Stromal cell of bone marrow (primary cell): Measurements from ENCODE around the gene PZP.
"Not testable (repeated sequence)": the region's sequence is repeated elsewhere in the genome, so short reads cannot be mapped to it uniquely, and the experiment has no call there.

Experiments
- DNase-seq: peaks from one replicate; pipeline ENCODE4 v3.0.0-alpha.2; 2012; ENCODE audit warnings: low read depth

PZP gene

DNA sequence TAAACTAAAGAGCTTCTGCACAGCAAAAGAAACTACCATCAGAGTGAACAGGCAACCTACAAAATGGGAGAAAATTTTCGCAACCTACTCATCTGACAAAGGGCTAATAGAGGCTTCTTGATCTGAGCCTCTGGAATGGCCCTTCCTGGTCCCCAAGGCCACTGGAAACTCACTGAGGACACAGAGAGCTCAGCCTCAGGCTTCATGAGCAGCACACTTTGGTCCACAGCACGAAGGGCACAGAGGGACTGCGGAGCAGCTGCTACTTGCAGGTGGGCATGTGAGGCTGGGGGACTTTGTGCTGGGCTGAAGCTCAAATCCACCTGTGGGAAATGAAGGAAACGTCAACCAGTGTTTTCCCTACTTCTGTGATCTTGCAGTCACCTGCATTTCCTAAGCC, 27.4 kb downstream of the PZP start:
- DNase-seq, result no peak

DNA sequence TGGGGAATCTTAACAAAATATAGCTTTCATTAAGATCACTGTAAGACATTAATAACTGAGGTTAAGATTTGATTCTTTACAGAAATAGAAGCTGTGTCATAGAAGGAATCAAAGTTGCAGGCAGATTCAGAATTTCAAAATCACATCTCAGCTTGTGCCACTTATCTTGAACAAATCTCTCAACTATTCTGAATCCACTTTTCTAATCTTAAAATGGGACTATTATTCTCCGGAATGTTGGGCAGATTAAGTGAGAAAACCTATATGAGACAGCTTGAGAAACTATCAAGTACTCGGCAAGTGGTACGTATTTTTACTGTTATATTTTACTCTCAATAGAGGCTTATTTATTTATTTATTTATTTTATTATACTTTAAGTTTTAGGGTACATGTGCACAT, 28.4 kb downstream of the PZP start:
- DNase-seq, result no peak

DNA sequence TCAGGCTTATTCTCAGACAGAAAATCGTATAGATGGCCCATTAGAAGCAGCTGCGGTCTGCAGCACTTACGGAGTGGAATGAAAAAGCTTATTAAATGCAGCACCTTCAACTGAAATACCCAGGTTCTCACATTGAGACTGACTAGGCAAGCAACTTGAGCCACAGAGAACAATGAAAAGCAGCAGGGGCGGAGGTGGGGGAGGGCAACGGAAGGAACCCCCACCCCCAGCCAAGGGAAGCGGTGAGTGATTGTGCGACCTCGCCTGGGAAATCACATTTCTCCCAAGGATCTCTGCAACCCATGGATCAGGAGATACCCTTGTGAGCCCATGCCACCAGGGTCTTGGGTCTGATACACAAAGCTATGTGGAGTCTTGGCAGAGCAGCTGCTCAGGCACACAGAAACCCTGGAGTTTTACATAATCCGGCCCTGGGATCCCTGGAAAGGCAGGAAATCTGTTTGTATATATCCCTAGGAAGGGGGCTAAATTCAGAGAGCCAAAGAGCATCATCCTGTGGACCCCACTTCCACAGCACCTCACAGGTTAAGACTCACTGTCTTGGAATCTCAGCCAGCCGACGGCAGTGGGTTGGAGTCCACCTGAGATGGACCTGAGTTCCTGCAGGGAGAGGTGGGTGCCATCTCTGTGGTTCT, 38.1 kb downstream of the PZP start:
- DNase-seq, result no peak

DNA sequence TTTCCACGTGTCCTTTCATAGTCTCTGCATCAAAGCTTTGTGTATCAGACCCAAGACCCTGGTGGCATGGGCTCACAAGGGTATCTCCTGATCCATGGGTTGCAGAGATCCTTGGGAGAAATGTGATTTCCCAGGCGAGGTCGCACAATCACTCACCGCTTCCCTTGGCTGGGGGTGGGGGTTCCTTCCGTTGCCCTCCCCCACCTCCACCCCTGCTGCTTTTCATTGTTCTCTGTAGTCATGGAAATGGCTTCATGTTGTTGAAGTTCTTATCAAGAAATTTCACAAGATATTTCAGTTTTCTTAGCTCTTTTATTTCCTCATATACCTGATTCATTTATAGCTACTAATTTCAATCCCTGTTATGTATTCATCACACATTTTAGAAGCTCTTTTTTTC, 40.9 kb downstream of the PZP start:
- DNase-seq, result not testable (repeated sequence)

DNA sequence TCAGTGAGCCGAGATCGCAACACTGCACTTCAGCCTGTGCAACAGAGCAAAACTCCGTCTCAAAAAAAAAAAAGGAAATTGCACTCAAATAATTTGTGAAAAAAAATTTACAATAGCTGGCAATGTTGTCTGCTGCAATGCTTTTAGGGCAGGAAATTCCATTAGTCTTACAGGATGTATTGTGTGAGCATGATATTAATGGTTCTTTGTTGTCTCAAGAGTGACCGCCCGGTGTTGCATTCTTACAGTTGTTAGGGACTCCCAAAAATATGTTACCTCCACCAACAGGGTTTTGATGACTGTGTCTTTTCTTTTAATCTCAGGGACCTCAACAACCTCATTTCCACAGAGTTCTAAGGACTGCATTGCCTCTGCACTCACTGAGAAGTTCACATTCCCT, 44.8 kb downstream of the PZP start:
- DNase-seq, result no peak

DNA sequence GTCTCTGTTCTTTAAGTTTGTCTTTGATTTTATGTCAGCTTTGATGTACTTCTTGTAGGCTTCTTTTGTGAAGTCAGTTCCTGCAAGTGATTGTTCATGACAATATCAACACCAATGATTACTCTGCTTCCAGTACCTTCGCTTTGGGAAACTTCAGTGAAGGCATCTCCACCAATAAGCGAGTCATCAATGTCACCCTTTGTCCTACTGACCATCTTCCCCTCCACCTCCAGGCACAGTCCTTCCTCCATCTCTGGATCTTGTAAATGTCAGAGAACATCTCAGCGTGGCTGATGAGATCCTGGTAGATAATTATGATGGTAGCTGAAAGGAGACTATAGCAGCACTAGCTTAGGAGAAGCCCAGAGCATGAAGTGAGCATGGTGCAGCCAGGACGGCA, 52.1 kb downstream of the PZP start:
- DNase-seq, result no peak

DNA sequence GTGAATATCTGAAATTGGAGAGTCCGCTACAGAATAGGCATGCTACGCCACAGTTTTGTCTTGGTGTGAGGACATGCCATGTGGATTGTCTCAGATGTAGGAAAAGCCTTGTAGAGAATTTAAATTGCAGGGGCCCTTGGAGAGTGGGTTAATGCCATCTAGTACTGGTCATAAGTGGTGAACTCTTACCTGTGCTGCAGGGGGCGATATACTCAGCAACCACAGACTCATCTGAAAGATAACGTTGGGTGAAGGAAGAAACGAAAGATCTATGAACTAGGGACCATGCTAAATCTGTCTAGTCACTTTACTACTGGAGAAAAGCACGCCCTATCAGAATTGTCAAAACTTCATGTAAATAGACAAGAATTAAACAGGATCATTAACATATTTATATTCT, 58.8 kb downstream of the PZP start:
- no peak for DNase-seq

DNA sequence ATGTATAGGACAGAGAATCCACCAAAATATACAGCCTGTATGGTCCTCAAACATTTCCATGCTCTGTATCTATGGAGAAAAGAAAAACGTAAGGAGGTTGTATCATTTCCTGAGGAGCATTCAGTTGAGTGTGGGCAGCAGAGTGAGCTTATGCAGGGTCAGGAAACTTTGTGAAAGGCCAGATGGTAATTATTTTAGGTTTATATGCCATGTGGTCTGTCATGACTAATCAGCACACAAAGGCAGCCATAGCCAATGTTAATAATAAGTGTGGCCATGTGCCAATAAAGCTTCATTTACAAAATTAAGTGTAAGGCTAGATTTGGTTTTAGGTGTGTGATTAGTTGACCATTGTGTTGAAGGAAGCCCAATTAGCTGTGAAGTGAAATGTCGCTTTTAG, 59.3 kb downstream of the PZP start:
- DNase-seq, result no peak

DNA sequence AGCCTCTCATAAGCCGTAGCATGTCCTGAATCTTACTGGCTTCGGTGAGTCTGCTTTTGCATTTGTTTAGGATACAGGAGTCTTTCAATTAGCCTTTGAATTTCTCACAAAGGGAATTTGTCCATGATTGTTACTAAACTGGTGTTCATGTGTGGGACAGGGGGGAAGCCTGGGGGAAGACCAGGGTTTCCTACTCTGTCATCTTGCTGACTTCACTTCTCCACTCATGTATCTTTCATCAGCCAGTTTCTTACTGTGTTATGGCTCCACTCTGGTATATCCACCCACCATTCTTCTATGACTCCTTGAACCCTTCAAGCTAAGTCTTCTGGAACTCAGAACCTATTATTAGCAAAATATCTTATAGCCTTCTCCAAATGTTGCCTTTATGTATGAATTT, 60.7 kb downstream of the PZP start:
- no peak for DNase-seq

DNA sequence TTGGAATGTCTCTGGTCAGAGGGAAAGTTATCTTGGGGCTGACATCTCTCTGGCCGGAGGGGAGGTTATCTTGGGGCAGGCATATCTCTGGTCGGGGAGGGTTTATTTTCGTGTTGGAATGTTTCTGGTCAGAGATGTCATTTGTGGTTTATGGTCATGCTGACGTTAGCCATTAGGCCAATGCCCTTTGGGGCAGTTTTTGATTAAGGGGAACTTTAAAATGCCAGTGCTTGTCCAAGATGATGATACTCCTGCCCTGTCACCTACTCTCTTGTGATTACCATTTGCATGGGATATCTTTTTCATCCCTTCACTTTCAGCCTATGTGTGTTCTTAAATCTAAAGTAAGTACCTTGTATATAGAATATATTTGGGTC, 63.5 kb downstream of the PZP start:
- DNase-seq, result no peak

DNA sequence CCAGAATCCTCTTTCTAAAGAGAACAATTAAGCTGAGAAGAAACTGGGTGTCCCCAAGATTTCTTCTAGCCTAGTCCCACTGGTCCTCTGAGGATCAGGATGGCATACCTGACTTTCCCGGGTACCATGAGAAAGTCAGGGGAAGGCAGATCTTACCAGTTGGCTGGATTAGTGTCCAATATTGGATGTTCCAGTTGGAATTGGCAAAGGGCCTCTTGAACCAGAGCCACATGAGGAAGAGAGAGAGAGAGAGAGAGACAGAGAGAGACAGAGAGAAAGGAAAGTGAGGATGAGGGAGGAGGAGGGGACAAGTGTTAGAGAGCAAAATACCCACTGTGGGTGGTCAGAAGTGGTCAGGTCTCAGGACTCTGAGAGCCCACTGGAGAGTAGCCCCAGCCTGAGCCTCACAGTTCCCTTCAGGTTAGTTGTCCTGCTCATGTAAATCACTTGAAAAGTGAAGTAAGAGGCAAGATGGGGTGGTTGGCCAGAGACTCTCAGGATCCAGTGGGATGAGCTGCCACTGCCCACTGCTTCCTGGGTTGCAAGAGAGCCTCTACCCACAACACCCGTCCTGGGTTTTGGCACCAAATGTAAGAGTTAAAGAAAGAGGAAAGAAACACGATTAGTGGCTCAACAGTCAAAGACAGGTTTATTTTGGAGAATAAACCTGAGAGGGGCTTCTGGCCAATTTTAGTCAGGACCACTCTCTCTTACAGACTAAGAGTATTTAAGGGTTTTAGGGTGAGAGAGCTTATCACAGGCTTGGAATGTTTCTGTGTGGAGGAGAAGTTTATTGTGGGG, 64.1 kb downstream of the PZP start:
- DNase-seq, result no peak

DNA sequence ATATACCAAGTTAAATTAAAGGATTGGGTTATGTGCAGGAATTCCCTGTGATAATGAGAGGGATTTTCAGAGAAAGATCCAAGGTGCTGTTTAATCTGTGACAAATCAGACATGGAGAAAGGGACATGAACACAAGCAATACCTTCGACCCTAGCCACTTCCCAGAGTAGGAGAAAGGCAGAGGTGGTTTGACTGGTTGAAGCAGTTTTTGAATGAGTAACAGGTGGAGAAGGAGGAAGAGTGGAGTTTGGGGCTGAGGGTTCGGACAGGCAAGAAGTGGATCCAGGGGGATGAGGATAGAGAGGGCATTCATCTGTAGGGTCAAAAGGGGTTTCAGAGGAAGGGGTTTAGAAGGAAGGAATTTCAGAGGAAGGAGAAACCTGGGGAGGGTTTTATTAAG, 65.1 kb downstream of the PZP start:
- no peak for DNase-seq

DNA sequence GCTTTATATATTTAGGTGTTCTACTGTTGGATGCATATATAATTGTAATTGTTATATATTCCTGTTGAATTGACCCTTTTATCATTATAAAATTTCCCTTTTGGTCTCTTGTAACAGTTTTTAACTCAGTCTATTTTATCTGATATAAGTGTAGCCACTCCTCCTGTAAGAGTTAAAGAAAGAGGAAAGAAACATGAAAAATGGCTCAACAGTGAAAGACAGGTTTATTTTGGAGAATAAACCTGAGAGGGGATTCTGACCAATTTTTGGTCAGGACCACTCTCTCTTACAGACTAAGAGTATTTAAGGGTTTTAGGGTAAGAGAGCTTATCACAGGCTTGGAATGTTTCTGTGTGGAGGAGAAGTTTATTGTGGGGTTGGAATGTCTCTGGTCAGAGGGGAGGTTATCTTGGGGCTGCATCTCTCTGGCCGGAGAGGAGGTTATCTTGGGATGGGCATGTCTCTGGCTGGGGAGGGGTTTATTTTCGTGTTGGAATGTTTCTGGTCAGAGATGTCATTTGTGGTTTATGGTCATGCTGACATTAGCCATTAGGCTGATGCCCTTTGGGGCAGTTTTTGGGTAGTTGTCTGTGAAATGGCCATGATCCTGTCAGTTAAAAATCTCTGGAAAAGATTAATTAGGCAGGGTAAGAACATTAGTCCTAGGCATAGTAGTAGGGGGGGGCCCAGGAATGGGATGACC, 68.5 kb downstream of the PZP start:
- DNase-seq, result not testable (repeated sequence)

DNA sequence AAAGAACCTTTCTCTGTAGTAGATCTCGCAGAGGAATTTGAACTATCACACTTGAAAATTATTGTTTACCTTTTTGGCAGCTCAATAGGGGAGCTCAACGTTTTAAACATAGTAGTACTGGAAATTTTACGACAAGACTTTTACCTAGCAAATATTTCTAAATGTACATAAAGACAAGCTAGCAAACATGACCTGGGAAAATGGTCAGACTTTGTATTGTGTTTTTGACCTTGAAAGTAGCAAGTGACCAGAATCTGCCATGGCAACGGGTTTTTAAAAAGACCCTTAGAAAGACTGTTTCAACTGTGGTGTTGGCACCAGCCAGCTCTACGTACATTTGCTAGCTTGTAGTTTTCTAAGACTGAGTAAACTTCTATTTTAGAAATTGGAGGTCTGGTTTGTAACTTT, 72.3 kb downstream of the PZP start:
- DNase-seq, result no peak

DNA sequence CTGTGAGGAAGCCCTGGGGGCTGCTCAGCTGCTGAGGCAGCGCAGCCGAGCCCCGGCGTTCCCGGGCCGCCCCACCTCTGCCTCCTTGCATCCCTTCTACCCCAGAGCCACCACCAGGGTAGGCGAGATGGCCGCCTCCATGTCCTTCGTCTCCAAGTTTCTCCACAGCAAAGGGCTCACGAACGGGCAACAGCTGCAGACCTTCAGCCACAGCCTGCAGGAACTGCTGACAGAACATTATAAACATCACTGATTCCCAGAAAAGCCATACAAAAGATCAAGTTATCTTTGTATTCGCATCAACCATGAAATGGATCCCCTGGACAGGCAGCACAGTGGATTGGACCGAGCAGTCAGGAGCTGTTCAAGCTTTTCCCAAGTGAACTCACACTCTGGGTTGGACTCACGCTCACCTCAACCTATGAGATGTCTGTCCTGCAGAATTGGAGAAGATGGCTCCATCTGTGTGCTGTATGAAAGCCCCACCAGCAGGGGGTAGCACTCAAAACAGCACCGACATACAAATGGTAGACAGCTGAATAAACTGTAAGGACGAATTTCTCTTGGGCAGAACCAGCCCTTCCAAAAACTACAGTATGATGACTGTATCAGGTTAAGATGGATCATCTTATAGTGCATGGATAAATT, 73.1 kb downstream of the PZP start:
- DNase-seq, result no peak

DNA sequence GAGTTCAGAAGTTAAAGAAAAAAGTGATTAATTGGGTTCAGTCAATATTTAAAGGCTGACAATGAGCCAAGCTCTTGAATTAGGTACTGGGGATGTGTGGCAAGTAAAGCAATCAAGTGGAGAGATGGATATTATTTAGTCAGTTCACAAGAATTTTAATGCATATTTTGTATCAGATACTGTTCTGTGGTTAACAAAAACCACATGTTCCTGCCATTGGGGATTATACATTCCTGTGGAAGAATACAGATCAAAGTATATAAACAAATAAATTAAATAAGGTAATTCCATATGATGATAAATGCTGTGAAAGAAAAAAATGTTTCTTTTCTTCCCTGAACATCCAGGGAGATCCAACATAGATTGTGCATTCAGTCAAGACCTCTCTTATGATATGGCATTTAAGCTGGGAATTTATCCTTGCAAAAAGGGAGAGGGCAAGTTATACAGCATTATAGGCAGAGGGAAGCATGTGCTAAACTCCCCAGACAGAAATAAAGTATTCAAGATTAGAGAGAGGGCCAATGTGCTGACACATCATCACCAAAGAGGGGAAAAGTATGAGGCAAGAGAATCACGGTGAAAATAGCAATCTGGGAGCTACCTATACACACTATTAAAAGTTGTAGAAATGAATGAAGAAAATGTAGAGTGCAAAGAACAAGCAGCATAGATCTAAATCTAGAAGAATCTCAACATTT, 74.8 kb downstream of the PZP start:
- no peak for DNase-seq

DNA sequence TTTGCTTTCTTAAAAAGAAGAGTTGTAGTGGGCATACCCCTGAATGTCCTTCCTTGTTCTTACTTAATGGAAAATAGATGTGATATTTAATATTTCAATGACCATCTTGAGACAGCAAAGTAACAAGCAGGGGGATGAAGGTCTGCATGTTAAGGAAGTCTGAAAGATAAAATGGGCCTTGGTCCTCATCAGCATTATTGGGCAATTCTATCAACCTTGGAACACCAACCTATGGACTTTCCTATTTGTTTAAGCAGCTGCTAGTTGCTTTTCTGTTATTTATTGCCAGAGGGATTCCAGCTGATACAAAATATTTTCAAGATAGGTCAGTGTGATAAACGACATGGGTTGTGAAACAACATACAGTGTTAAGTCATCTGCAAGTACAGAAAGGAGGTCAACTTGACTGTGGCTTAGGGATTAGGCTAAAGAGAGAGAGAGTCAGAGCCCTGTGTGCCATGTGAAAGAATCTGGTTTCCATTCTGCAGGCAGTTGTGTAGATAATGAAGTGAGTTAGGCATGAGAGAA, 76.1 kb downstream of the PZP start:
- DNase-seq, result no peak

DNA sequence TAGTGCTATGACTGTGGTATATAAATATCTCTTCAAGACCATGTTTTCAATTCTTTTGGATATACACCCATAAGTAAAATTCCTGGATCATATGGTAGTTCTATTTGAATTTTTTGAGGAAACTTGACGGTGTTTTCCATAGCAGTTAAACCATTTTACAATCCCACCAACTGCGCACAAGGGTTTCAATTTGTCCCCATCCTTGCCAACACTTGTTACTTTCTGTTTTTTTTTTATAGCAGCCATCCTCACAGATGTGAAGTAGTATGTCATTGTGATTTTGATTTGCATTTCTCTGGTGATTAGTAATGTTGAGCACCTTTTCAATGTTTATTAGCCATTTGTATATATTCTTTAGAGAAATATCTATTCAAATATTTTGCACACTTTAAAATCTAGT, 78.0 kb downstream of the PZP start:
- DNase-seq, result no peak

DNA sequence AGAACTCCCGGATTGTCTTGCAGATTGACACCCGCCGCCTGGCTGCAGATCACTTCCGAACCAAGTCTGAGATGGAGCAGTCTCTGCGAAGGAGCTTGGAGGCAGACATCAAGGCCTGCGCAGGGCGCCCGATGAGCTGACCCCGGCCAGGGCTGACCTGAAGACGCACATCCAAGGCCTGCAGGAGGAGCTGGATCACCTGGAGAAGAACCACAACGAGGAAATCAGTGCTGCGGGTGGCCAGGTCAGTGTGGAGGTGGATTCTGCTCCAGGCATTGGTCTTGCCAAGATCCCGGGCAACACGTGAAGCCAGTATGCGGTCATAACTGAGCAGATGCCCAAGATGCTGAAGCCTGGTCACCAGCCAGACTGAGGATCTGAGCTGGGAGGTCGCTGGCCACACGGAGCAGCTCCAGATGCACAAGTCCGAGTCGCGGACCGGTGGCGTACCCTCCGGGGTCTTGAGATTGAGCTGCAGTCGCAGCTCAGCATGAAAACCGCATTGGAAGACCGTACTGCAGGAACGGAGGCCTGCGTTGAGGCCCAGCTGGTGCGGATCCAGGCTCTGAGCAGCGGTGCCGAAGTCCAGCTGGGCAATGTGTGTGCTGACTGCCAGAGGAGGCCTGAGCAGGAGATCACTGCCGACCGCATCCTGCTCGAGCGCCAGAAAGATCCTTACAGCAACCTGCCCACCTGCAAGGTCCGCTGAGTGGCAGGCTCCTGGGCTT, 80.1 kb downstream of the PZP start:
- no peak for DNase-seq

DNA sequence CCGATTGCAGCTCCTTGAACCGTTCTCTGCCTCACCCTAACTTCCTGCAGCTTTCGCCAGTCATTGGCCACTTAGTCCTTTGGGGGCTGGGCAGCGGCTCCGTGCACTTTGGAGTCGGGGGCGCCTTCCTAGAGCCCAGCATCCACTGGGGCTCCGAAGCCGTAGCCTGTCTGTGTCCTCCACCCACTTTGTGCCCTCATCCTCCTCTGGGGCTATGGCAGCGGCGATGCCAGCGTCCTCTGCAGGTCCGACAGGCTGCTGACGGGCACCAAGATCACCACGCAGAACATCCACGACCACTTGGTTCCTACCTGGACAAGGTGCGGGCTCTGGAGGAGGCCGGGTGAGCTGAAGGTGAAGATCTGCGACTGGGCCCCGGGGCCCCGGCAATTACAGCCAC, 80.7 kb downstream of the PZP start:
- no peak for DNase-seq

DNA sequence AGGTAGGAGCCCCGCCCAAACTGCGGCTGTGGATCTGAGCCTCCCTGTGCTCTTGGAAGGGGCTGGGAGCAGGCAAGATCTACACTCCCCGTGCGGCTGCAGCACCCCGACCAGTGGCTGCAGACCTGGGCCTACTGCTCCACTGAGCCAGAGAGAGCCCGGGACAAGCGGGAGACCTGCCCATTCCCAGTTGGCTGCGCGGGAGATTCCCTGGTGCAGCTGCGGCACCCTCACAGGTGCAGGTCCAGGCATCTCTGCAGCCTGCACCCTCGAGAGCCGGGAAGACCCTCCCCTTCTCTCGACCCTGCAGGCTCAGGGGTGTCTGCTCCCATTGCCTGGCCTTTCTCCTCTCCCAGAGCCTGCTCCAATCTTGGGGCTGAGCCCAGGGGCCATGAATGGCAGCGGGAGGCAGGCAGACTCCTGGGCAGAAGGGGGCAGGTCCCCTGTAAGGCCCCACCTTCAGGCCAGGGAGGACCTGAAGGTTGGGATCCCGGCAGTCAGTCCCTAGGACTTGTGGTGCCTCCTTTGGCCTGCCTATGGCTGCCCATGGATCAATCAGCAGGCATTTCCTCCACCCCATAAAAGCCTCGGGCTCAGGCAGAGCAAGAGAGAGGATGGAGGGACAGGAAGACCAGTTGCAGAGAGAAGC, 83.7 kb downstream of the PZP start:
- DNase-seq, result no peak
